ENCODE measurements around the gene COL23A1. TPM values are rescaled to one million over a fixed set of nuclear protein-coding genes. Genes with fewer than 3 reads are reported as not detected.

COL23A1 gene
- total and polyA plus RNA-seq, 4 donors, result 0.76 to 4.4 (median 1.3) TPM

- Histone ChIP-seq H3K36me3 (ENCODE audit: control insufficient read depth in 4 of 4, insufficient read depth in 4 of 4, low read length in 4 of 4) (no peaks in the 10 kb centered on the region), H3K9me3 (ENCODE audit: control insufficient read depth in 4 of 4, insufficient read depth in 3 of 4, low read length in 3 of 4) (no peaks in the 10 kb centered on the region), H3K27me3 (ENCODE audit: control insufficient read depth in 3 of 3, insufficient read depth in 3 of 3, low read length in 2 of 3) (no peaks in the 10 kb centered on the region), H3K27ac (ENCODE audit: low read depth in 1 of 2, low read length in 1 of 2) (no peak overlapping the region), H3K4me3 (no peak overlapping the region), H3K9ac (ENCODE audit: insufficient read depth in 1 of 2, low read length in 2 of 2) (no peak overlapping the region), H3K4me1 (ENCODE audit: control insufficient read depth in 5 of 5, insufficient read depth in 5 of 5, low read length in 5 of 5) (peaks cover 0 to 6% (median 0%) of the 10 kb centered on the region in 5 donors)
- no peak for ATAC-seq (ENCODE audit: insufficient read depth, low FRiP score)
- 89 to 92% methylated on average over 11 of the region's 11 CpGs for WGBS, 2 donors
- TF ChIP-seq CTCF (IDR thresholded peaks at IDR 0.05; ENCODE audit: control extremely low read depth, extremely low read depth), result no peak
- peak in 1 of 3 donors; percentile 3 for DNase-seq
Observed at GRCh38 chr5:178422400-178422775, 167.8 kb downstream of the COL23A1 start.

- no peak for ATAC-seq (ENCODE audit: insufficient read depth, low FRiP score)
- Histone ChIP-seq H3K9me3 (ENCODE audit: control insufficient read depth in 4 of 4, insufficient read depth in 3 of 4, low read length in 3 of 4) (no peaks in the 10 kb centered on the region), H3K27me3 (ENCODE audit: control insufficient read depth in 3 of 3, insufficient read depth in 3 of 3, low read length in 2 of 3) (no peaks in the 10 kb centered on the region), H3K27ac (ENCODE audit: low read depth in 1 of 2, low read length in 1 of 2) (no peak overlapping the region), H3K36me3 (ENCODE audit: control insufficient read depth in 4 of 4, insufficient read depth in 4 of 4, low read length in 4 of 4) (no peaks in the 10 kb centered on the region), H3K4me1 (ENCODE audit: control insufficient read depth in 5 of 5, insufficient read depth in 5 of 5, low read length in 5 of 5) (peaks cover 0 to under 1% (median 0%) of the 10 kb centered on the region in 5 donors), H3K9ac (ENCODE audit: insufficient read depth in 1 of 2, low read length in 2 of 2) (no peak overlapping the region), H3K4me3 (no peak overlapping the region)
- DNase-seq, result peak in 1 of 3 donors; percentile 9
- no peak for TF ChIP-seq CTCF (IDR thresholded peaks at IDR 0.05; ENCODE audit: control extremely low read depth, extremely low read depth)
- 76 to 81% methylated on average over 17 of the region's 17 CpGs for WGBS, 2 donors
Observed at GRCh38 chr5:178421699-178422399, 168.3 kb downstream of the COL23A1 start.

- Histone ChIP-seq H3K27me3 (ENCODE audit: control insufficient read depth in 3 of 3, insufficient read depth in 3 of 3, low read length in 2 of 3) (no peaks in the 10 kb centered on the region), H3K4me1 (ENCODE audit: control insufficient read depth in 5 of 5, insufficient read depth in 5 of 5, low read length in 5 of 5) (no peaks in the 10 kb centered on the region), H3K9ac (ENCODE audit: insufficient read depth in 1 of 2, low read length in 2 of 2) (no peak overlapping the region), H3K36me3 (ENCODE audit: control insufficient read depth in 4 of 4, insufficient read depth in 4 of 4, low read length in 4 of 4) (no peaks in the 10 kb centered on the region), H3K9me3 (ENCODE audit: control insufficient read depth in 4 of 4, insufficient read depth in 3 of 4, low read length in 3 of 4) (no peaks in the 10 kb centered on the region), H3K4me3 (no peak overlapping the region), H3K27ac (ENCODE audit: low read depth in 1 of 2, low read length in 1 of 2) (no peak overlapping the region)
- no peak for TF ChIP-seq CTCF (IDR thresholded peaks at IDR 0.05; ENCODE audit: control extremely low read depth, extremely low read depth)
- DNase-seq, result no peak
- WGBS, 2 donors, result 81 to 82% methylated on average over 5 of the region's 5 CpGs
- no peak for ATAC-seq (ENCODE audit: insufficient read depth, low FRiP score)
Observed at GRCh38 chr5:178421128-178421527, 169.1 kb downstream of the COL23A1 start.
